ENCODE results near the gene FNDC10. TPM values are rescaled to one million over a fixed set of nuclear protein-coding genes. Genes with fewer than 3 reads are reported as not detected.
"Not testable (repeated sequence)": the region's sequence is repeated elsewhere in the genome, so short reads cannot be mapped to it uniquely, and the experiment has no call there.

FNDC10 gene
- polyA plus RNA-seq, 4 donors, result 0.54 to 2.9 (median 1.5) TPM

DNA sequence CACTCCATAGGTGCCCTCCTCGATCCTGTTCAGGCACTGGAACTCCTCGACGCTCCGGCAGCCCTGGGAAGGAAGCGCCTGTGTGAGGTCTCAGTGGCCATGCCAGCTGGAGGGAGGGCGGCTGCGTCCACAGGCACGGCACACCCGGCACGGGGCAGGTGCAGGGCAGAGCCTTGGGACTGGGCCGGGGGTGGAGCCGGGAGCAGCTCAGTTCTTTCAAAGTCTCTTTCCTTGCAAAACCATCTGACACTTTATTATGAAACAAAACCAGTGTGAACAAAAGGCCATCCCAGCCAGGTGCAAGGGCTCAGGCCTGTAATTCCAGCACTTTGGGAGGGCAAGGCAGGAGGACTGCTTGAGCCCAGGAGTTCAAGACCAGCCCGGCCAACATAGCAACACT lies 38.6 kb upstream of the FNDC10 start:
- peaks cover 2 to 27% (median 5%) of the 10 kb centered on the region in 3 donors for H3K36me3 ChIP-seq (ENCODE audit: control insufficient read depth in 3 of 3, insufficient read depth in 2 of 3, low read depth in 1 of 3, low read length in 3 of 3)
- peak in 1 of 2 donors; percentile 64 for DNase-seq
- H3K27ac ChIP-seq (ENCODE audit: low read depth in 1 of 3, low read length in 2 of 3); H3K4me1 ChIP-seq (ENCODE audit: control insufficient read depth in 3 of 3, insufficient read depth in 2 of 3, low read depth in 1 of 3, low read length in 2 of 3); H3K4me3 ChIP-seq (ENCODE audit: low read depth in 1 of 3, low read length in 3 of 3); H3K27me3 ChIP-seq (ENCODE audit: control insufficient read depth in 3 of 3, insufficient read depth in 3 of 3, low read length in 3 of 3); FAIRE-seq; H3K9me3 ChIP-seq (ENCODE audit: control insufficient read depth in 2 of 2, insufficient read depth in 1 of 2, low read depth in 1 of 2, low read length in 1 of 2): not testable (repeated sequence)
- 78 to 93% (median 84%) methylated on average over 7 to 9 of the region's 13 CpGs for WGBS, 3 donors

DNA sequence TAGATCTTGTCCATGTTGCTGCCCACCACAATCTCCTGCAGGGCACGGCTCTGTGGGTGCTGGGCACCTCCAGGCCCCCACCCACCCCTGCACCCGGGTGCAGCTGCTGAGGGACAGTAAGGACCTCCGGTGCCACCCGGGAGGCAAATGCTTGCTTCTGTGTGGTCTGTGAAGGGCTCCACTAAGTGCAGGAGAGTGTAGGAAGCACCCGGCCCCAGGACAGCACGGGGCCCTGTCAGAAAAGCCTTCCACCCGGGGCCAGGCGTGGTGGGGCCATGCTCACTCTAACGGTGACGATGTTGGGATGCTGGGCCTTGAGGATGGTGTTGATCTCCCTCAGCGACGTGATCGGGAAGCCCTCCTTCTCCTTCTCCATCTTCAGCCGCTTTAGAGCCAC lies 37.5 kb upstream of the FNDC10 start:
- H3K9me3 ChIP-seq (ENCODE audit: control insufficient read depth in 2 of 2, insufficient read depth in 1 of 2, low read depth in 1 of 2, low read length in 1 of 2); H3K27ac ChIP-seq (ENCODE audit: low read depth in 1 of 3, low read length in 2 of 3); H3K4me3 ChIP-seq (ENCODE audit: low read depth in 1 of 3, low read length in 3 of 3); H3K4me1 ChIP-seq (ENCODE audit: control insufficient read depth in 3 of 3, insufficient read depth in 2 of 3, low read depth in 1 of 3, low read length in 2 of 3); H3K27me3 ChIP-seq (ENCODE audit: control insufficient read depth in 3 of 3, insufficient read depth in 3 of 3, low read length in 3 of 3); DNase-seq; FAIRE-seq: not testable (repeated sequence)
- H3K36me3 ChIP-seq (ENCODE audit: control insufficient read depth in 3 of 3, insufficient read depth in 2 of 3, low read depth in 1 of 3, low read length in 3 of 3), result peaks cover 2 to 27% (median 5%) of the 10 kb centered on the region in 3 donors
- WGBS, 3 donors, result 90 to 92% (median 91%) methylated on average over 11 to 14 of the region's 14 CpGs

- not testable (repeated sequence) for H3K27ac ChIP-seq (ENCODE audit: low read depth in 1 of 3, low read length in 2 of 3); FAIRE-seq; H3K9me3 ChIP-seq (ENCODE audit: control insufficient read depth in 2 of 2, insufficient read depth in 1 of 2, low read depth in 1 of 2, low read length in 1 of 2); DNase-seq; H3K4me3 ChIP-seq (ENCODE audit: low read depth in 1 of 3, low read length in 3 of 3); H3K27me3 ChIP-seq (ENCODE audit: control insufficient read depth in 3 of 3, insufficient read depth in 3 of 3, low read length in 3 of 3); H3K4me1 ChIP-seq (ENCODE audit: control insufficient read depth in 3 of 3, insufficient read depth in 2 of 3, low read depth in 1 of 3, low read length in 2 of 3)
- H3K36me3 ChIP-seq (ENCODE audit: control insufficient read depth in 3 of 3, insufficient read depth in 2 of 3, low read depth in 1 of 3, low read length in 3 of 3), result peaks cover 2 to 27% (median 5%) of the 10 kb centered on the region in 3 donors
- WGBS, 3 donors, result 89 to 94% (median 91%) methylated on average over 31 to 37 of the region's 37 CpGs
Observed at GRCh38 chr1:1636621-1637478, 36.9 kb upstream of the FNDC10 start.

DNA sequence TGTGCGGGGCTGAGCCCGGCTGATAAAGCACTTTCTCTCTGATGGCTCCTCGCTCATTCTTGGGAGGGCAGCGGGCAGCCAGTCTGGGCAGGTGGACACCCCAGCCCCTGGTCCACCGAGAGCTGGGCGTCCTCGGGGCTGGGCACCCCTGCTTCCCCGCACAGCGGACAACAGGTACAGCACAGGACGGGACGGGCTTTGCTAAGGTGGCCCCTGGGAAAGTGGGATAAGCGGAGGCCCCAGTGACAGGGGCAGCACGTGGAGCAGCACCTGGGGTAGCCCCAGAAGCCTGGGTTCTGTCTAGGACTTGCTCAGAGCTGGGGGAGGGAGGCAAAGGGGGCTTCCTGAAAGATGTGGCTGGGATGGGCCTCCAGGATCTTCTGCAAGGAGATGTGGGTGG lies 34.7 kb upstream of the FNDC10 start:
- not testable (repeated sequence) for FAIRE-seq

DNA sequence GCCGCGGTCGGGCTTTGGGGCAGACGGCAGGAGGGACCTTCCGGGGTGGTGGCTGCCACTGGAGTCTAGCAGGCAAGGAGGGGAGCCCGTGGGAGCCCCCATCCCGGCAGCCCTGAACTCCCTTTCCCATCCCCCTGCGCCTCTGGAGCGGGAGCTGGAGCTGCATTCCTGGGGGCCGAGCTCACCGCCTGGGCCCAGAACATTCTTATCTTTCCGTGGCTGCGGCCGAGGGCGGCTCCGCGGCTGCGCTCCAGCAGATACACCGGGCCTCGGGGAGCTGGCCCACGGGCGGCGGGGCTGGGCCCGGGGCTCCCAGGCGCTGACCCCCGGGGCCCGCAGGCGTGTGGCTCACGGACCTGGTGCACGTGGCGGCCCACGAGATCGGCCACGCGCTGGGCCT lies 33.5 kb upstream of the FNDC10 start:
- FAIRE-seq; H3K9me3 ChIP-seq (ENCODE audit: control insufficient read depth in 2 of 2, insufficient read depth in 1 of 2, low read depth in 1 of 2, low read length in 1 of 2); H3K4me3 ChIP-seq (ENCODE audit: low read depth in 1 of 3, low read length in 3 of 3); H3K4me1 ChIP-seq (ENCODE audit: control insufficient read depth in 3 of 3, insufficient read depth in 2 of 3, low read depth in 1 of 3, low read length in 2 of 3); DNase-seq; H3K27ac ChIP-seq (ENCODE audit: low read depth in 1 of 3, low read length in 2 of 3): not testable (repeated sequence)
- peaks cover 2 to 23% (median 4%) of the 10 kb centered on the region in 3 donors for H3K27me3 ChIP-seq (ENCODE audit: control insufficient read depth in 3 of 3, insufficient read depth in 3 of 3, low read length in 3 of 3)
- WGBS, 3 donors, result no CpG with 5 or more reads among the region's 35 CpGs
- H3K36me3 ChIP-seq (ENCODE audit: control insufficient read depth in 3 of 3, insufficient read depth in 2 of 3, low read depth in 1 of 3, low read length in 3 of 3), result peaks cover 0 to 21% (median 5%) of the 10 kb centered on the region in 3 donors

More for the DNA sequence above, 34.7 kb upstream of the FNDC10 start:
- H3K9me3 ChIP-seq (ENCODE audit: control insufficient read depth in 2 of 2, insufficient read depth in 1 of 2, low read depth in 1 of 2, low read length in 1 of 2); H3K4me3 ChIP-seq (ENCODE audit: low read depth in 1 of 3, low read length in 3 of 3); H3K4me1 ChIP-seq (ENCODE audit: control insufficient read depth in 3 of 3, insufficient read depth in 2 of 3, low read depth in 1 of 3, low read length in 2 of 3); H3K27ac ChIP-seq (ENCODE audit: low read depth in 1 of 3, low read length in 2 of 3); DNase-seq: not testable (repeated sequence)
- H3K27me3 ChIP-seq (ENCODE audit: control insufficient read depth in 3 of 3, insufficient read depth in 3 of 3, low read length in 3 of 3), result peaks cover 2 to 20% (median 4%) of the 10 kb centered on the region in 3 donors
- H3K36me3 ChIP-seq (ENCODE audit: control insufficient read depth in 3 of 3, insufficient read depth in 2 of 3, low read depth in 1 of 3, low read length in 3 of 3), result peaks cover 2 to 22% (median 5%) of the 10 kb centered on the region in 3 donors
- WGBS, 3 donors, result 87 to 93% (median 90%) methylated on average over 9 of the region's 13 CpGs

DNA sequence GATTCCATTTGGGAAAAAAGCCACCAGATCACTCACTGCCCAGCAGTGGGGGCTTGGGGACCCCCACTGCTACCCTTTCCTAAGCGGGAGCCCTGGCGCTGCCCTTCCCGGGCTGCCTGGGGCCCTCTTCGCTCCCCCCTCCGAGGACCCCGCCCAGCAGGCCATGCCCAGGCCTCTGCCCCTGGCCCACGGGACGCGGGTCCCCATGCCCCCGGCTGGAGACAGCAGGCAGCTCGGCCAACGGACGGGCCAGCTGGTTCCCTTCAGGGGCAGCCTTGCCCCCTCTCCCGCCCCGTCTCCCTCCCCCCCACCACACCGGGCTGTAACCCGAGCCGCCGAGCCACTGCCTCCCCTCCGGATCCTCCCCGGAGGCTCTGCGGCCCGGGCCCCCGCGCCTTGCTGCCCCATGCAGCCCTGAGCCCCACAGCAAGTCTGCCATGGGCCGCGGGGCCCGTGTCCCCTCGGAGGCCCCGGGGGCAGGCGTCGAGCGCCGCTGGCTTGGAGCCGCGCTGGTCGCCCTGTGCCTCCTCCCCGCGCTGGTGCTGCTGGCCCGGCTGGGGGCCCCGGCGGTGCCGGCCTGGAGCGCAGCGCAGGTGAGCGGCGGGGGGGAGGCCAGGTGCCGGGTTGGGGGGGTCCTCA lies 32.0 kb upstream of the FNDC10 start, which contains the start of gene MMP23B:
MMP23B (plus strand) TSS at position 392 of the 639 bp plus-strand sequence; CDS start at position 438, 46 bp downstream.
- FAIRE-seq, result no peak
- H3K4me3 ChIP-seq (ENCODE audit: low read depth in 1 of 3, low read length in 3 of 3), result peak within 1 kb of the TSS in 2 of 3 donors; percentile 27 to 44
- WGBS, 3 donors, result 1 to 3% (median 2%) methylated on average over 23 to 48 of the region's 48 CpGs
- H3K36me3 ChIP-seq (ENCODE audit: control insufficient read depth in 3 of 3, insufficient read depth in 2 of 3, low read depth in 1 of 3, low read length in 3 of 3), result peaks cover 0 to 25% (median under 1%) of the 10 kb centered on the region in 3 donors
- peaks cover 2 to 23% (median 4%) of the 10 kb centered on the region in 3 donors for H3K27me3 ChIP-seq (ENCODE audit: control insufficient read depth in 3 of 3, insufficient read depth in 3 of 3, low read length in 3 of 3)
- H3K27ac ChIP-seq (ENCODE audit: low read depth in 1 of 3, low read length in 2 of 3), result peak within 1 kb of the TSS in 2 of 3 donors; percentile 67 to 76
- DNase-seq, result peak in 1 of 2 donors; percentile 45
- H3K9me3 ChIP-seq (ENCODE audit: control insufficient read depth in 2 of 2, insufficient read depth in 1 of 2, low read depth in 1 of 2, low read length in 1 of 2), result no peaks in the 10 kb centered on the region
- no peaks in the 10 kb centered on the region for H3K4me1 ChIP-seq (ENCODE audit: control insufficient read depth in 3 of 3, insufficient read depth in 2 of 3, low read depth in 1 of 3, low read length in 2 of 3)

DNA sequence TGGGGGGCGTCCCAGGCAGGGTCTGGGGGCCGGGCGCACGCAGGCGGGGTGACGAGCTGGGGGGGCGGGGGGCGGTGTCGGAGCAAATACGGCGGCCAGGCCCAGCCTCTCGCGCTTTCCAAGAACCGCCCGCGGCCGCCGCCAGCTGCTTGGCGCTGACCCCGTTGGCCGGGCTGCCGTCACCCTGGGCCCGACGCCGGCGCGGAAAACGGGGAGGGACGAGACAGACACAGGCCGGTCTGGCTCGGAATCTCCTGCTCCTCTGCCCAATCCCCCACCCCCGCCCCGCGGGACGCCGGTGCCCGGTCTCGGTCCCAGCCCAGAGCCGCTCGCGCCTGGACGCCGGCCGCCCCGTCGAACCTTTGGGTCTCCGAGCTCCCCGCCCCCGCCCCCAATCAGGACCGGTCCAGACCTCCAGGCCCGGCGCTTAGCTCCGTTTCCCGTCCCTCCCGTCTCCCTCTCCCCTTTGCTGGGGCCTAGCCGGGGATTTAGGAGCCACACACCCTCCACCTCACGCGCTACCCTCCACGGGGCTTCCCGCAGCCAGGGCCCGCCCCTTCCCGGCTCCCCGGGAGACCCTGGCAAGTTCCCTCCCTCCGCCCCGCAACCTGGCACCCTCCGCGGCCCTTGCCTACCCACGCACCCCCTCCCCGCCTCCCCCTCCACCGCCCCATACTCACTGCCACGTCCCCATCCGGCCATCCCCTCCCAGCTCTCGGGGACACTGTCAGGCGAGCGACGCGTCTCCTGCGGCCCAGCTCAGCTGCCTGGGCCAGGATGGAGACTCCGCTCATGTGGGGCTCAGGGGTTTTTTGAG lies 31.2 kb upstream of the FNDC10 start:
- H3K36me3 ChIP-seq (ENCODE audit: control insufficient read depth in 3 of 3, insufficient read depth in 2 of 3, low read depth in 1 of 3, low read length in 3 of 3), result peaks cover 0 to 23% (median 0%) of the 10 kb centered on the region in 3 donors
- FAIRE-seq (no peak), DNase-seq (peak in 1 of 2 donors; percentile 53)
- peak overlapping the region in 2 of 3 donors; percentile 27 to 44 for H3K4me3 ChIP-seq (ENCODE audit: low read depth in 1 of 3, low read length in 3 of 3)
- no peaks in the 10 kb centered on the region for H3K9me3 ChIP-seq (ENCODE audit: control insufficient read depth in 2 of 2, insufficient read depth in 1 of 2, low read depth in 1 of 2, low read length in 1 of 2)
- 6 to 8% (median 6%) methylated on average over 40 to 79 of the region's 79 CpGs for WGBS, 3 donors
- H3K27me3 ChIP-seq (ENCODE audit: control insufficient read depth in 3 of 3, insufficient read depth in 3 of 3, low read length in 3 of 3), result peaks cover 2 to 23% (median 4%) of the 10 kb centered on the region in 3 donors
- no peaks in the 10 kb centered on the region for H3K4me1 ChIP-seq (ENCODE audit: control insufficient read depth in 3 of 3, insufficient read depth in 2 of 3, low read depth in 1 of 3, low read length in 2 of 3)
- peak overlapping the region in 2 of 3 donors; percentile 70 to 76 for H3K27ac ChIP-seq (ENCODE audit: low read depth in 1 of 3, low read length in 2 of 3)

All from small intestine (tissue), 7 donors.